ENCODE results near the gene TIGD4. TPM values are rescaled to one million over a fixed set of nuclear protein-coding genes. Genes with fewer than 3 reads are reported as not detected.

Gene TIGD4
- total and polyA plus RNA-seq, 2 donors (not counting 1 experiment from before 2014, with no cell fraction given), result 0.04 to 0.59 TPM

DNA sequence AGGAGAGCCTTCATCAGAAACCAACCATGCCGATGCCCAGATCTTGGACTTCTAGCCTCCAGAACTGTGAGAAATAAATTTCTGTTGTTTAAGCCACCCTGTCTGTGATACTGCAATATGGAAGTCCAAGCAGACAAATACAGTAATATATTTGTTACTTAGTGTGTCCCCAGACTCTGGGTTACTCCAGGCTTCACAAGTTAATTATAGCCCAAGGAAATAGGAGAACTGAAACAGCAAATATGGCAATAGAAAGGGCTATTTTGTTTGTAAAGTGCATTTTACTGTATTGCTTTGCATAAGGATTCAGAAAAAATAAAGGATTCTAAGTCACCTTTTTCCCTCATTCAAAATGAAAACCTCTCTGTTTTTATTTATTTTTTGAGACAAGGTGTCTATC, 15.7 kb downstream of the TIGD4 start:
- ATAC-seq (ENCODE audit: low read depth) (no peak), DNase-seq (no peak)
- Histone ChIP-seq H3K36me3 (replicated peaks in 1 of 2; ENCODE audit: control extremely low read depth in 1 of 2, control insufficient read depth in 1 of 2, extremely low read depth in 1 of 2, insufficient read depth in 2 of 2, low read length in 1 of 2) (no peaks in the 10 kb centered on the region), H3K9me3 (ENCODE audit: control extremely low read depth in 1 of 3, control insufficient read depth in 2 of 3, insufficient read depth in 1 of 3, low read length in 2 of 3) (no peaks in the 10 kb centered on the region), H3K4me2 (replicated peaks; ENCODE audit: low read depth, low read length, poor library complexity, severe bottlenecking) (no peak overlapping the region), H3K9ac (ENCODE audit: low read length) (no peak overlapping the region), H3K27ac (ENCODE audit: low read length in 2 of 2) (no peak overlapping the region), H3K4me3 (ENCODE audit: control extremely low read depth in 1 of 5, extremely low read depth in 1 of 5, insufficient read depth in 1 of 5, low read depth in 2 of 5, low read length in 4 of 5) (no peak overlapping the region), H3K27me3 (replicated peaks in 1 of 4; ENCODE audit: control extremely low read depth in 1 of 4, control insufficient read depth in 3 of 4, insufficient read depth in 4 of 4, low read length in 3 of 4) (peaks cover 0 to under 1% (median 0%) of the 10 kb centered on the region in 4 experiments), H3K79me2 (ENCODE audit: control insufficient read depth, insufficient read depth, low read length) (no peaks in the 10 kb centered on the region), H2AFZ (ENCODE audit: insufficient read depth, low read depth, low read length, poor library complexity, severe bottlenecking) (no peak overlapping the region), H3K4me1 (ENCODE audit: control insufficient read depth in 2 of 2, insufficient read depth in 2 of 2, low read length in 2 of 2) (no peaks in the 10 kb centered on the region), H4K20me1 (ENCODE audit: control insufficient read depth, insufficient read depth, low read length, poor library complexity, severe bottlenecking) (no peaks in the 10 kb centered on the region)
- CTCF ChIA-PET, result no interaction called here
- H3K4me3 Mint-ChIP-seq, result no peak overlapping the region
- POLR2A ChIA-PET, result no interaction called here
- no peaks in the 10 kb centered on the region for H3K9me3 Mint-ChIP-seq (ENCODE audit: insufficient read depth)
- TF ChIP-seq EZH2 (IDR thresholded peaks at IDR 0.05; ENCODE audit: borderline replicate concordance, insufficient read depth, low read depth, low read length, poor library complexity, severe bottlenecking), result no peak
- TF ChIP-seq, protein P1, sequence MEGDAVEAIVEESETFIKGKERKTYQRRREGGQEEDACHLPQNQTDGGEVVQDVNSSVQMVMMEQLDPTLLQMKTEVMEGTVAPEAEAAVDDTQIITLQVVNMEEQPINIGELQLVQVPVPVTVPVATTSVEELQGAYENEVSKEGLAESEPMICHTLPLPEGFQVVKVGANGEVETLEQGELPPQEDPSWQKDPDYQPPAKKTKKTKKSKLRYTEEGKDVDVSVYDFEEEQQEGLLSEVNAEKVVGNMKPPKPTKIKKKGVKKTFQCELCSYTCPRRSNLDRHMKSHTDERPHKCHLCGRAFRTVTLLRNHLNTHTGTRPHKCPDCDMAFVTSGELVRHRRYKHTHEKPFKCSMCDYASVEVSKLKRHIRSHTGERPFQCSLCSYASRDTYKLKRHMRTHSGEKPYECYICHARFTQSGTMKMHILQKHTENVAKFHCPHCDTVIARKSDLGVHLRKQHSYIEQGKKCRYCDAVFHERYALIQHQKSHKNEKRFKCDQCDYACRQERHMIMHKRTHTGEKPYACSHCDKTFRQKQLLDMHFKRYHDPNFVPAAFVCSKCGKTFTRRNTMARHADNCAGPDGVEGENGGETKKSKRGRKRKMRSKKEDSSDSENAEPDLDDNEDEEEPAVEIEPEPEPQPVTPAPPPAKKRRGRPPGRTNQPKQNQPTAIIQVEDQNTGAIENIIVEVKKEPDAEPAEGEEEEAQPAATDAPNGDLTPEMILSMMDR (IDR thresholded peaks at IDR 0.05), result no peak
- no CpG with 5 or more reads among the region's 1 CpG for WGBS (ENCODE audit: insufficient coverage)
- H3K27ac Mint-ChIP-seq, result no peak overlapping the region
- intact Hi-C loops (cut with micrococcal nuclease), result no loop called here
- peaks cover 10% of the 10 kb centered on the region for H3K27me3 Mint-ChIP-seq
- H3K4me1 Mint-ChIP-seq, result no peaks in the 10 kb centered on the region

DNA sequence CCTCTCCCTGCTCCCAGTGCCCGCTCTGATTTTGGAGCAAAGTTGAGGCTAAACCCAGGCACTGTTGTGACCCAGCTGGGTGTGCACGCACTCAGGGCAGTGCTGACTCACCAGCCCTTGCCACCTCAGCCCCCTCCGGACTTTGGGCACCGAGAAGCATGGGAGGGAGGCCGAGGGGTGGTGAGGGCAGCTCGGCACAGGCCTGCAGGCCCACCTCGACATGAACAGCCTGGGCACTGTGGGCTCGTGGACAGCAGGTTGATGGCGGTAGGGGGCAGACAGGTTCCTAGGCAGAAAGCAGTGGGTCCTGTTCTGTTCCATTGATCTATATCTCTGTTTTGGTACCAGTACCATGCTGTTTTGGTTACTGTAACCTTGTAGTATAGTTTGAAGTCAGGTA, 30.9 kb downstream of the TIGD4 start:
- Histone ChIP-seq H3K27me3 (replicated peaks in 1 of 4; ENCODE audit: control extremely low read depth in 1 of 4, control insufficient read depth in 3 of 4, insufficient read depth in 4 of 4, low read length in 3 of 4) (peaks cover 0 to 4% (median 0%) of the 10 kb centered on the region in 4 experiments), H3K79me2 (ENCODE audit: control insufficient read depth, insufficient read depth, low read length) (no peaks in the 10 kb centered on the region), H3K36me3 (replicated peaks in 1 of 2; ENCODE audit: control extremely low read depth in 1 of 2, control insufficient read depth in 1 of 2, extremely low read depth in 1 of 2, insufficient read depth in 2 of 2, low read length in 1 of 2) (no peaks in the 10 kb centered on the region), H3K4me2 (replicated peaks; ENCODE audit: low read depth, low read length, poor library complexity, severe bottlenecking) (no peak overlapping the region), H2AFZ (ENCODE audit: insufficient read depth, low read depth, low read length, poor library complexity, severe bottlenecking) (no peak overlapping the region), H3K27ac (ENCODE audit: low read length in 2 of 2) (no peak overlapping the region), H4K20me1 (ENCODE audit: control insufficient read depth, insufficient read depth, low read length, poor library complexity, severe bottlenecking) (no peaks in the 10 kb centered on the region), H3K9ac (ENCODE audit: low read length) (no peak overlapping the region), H3K9me3 (ENCODE audit: control extremely low read depth in 1 of 3, control insufficient read depth in 2 of 3, insufficient read depth in 1 of 3, low read length in 2 of 3) (peaks cover 0 to 19% (median 0%) of the 10 kb centered on the region in 3 donors), H3K4me3 (ENCODE audit: control extremely low read depth in 1 of 5, extremely low read depth in 1 of 5, insufficient read depth in 1 of 5, low read depth in 2 of 5, low read length in 4 of 5) (no peak overlapping the region), H3K4me1 (ENCODE audit: control insufficient read depth in 2 of 2, insufficient read depth in 2 of 2, low read length in 2 of 2) (no peaks in the 10 kb centered on the region)
- TF ChIP-seq, protein P1 (IDR thresholded peaks at IDR 0.05), result no peak
- TF ChIP-seq EZH2 (IDR thresholded peaks at IDR 0.05; ENCODE audit: borderline replicate concordance, insufficient read depth, low read depth, low read length, poor library complexity, severe bottlenecking), result no peak
- ChIA-PET POLR2A (no interaction called here), CTCF (no interaction called here)
- DNase-seq (no peak), ATAC-seq (ENCODE audit: low read depth) (no peak)
- no peaks in the 10 kb centered on the region for H3K4me1 Mint-ChIP-seq
- H3K4me3 Mint-ChIP-seq, result no peak overlapping the region
- no peaks in the 10 kb centered on the region for H3K9me3 Mint-ChIP-seq (ENCODE audit: insufficient read depth)
- intact Hi-C loops (cut with micrococcal nuclease), result no loop called here
- peaks cover 3% of the 10 kb centered on the region for H3K27me3 Mint-ChIP-seq
- no peak overlapping the region for H3K27ac Mint-ChIP-seq
- 95% methylated on average over 9 of the region's 9 CpGs for WGBS (ENCODE audit: insufficient coverage)

Measured in B cell (primary cell).